ENCODE data around the gene CROCC2.

The CROCC2 gene

DNA sequence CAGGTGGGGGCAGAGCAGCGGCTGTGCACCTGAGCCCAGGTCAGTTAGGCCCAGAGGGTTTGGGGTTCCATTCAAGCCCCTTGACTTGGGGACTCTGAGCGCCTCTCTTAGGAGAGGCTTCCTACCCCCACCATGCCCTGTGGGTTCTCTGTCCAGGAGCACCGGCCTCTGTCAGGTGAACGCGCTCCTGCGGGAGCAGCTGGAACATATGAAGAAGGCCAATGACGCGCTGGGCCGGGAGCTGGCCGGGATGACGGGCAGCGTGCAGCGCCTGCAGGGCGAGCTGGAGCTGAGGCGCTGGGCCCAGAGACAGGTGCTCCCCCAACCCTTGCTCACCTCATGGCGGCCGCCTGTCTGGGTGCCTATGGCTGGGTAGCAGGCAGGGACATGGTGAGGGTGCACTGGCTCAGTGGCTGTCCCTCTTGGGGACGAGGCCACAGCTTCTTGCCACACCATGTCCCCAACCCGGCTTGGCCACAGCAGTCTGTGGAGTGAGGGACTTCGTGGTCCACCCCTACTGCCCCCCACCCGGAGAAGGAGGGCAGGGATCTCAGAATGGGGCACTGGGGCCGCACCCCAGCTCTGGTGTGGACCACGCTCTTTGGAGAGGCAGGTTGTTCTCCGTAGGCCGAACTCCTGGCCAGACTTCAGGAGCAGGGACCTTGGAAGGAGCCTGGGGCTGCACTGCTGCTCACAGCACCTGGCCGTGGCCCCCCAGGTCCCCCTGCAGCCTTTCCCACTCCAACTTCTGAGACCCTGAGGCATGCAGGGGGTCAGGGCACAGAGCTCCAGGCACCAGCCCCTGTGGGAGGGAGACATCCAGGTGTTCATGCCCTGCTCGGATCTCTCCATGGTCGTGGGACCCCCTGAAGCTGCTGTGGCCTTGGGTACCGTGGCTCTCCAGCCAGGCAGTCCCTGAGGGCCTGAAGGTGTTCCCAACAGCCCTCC, 19.7 kb downstream of the CROCC2 start:
- no peak overlapping the region for H3K4me3 ChIP-seq (ENCODE audit: low read depth, low read length)
- TF ChIP-seq, protein P1, sequence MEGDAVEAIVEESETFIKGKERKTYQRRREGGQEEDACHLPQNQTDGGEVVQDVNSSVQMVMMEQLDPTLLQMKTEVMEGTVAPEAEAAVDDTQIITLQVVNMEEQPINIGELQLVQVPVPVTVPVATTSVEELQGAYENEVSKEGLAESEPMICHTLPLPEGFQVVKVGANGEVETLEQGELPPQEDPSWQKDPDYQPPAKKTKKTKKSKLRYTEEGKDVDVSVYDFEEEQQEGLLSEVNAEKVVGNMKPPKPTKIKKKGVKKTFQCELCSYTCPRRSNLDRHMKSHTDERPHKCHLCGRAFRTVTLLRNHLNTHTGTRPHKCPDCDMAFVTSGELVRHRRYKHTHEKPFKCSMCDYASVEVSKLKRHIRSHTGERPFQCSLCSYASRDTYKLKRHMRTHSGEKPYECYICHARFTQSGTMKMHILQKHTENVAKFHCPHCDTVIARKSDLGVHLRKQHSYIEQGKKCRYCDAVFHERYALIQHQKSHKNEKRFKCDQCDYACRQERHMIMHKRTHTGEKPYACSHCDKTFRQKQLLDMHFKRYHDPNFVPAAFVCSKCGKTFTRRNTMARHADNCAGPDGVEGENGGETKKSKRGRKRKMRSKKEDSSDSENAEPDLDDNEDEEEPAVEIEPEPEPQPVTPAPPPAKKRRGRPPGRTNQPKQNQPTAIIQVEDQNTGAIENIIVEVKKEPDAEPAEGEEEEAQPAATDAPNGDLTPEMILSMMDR (IDR thresholded peaks at IDR 0.05; ENCODE audit: low read depth, low read length, missing control alignments) = no peak
- DNase-seq (ENCODE audit: low read depth) = no peak

DNA sequence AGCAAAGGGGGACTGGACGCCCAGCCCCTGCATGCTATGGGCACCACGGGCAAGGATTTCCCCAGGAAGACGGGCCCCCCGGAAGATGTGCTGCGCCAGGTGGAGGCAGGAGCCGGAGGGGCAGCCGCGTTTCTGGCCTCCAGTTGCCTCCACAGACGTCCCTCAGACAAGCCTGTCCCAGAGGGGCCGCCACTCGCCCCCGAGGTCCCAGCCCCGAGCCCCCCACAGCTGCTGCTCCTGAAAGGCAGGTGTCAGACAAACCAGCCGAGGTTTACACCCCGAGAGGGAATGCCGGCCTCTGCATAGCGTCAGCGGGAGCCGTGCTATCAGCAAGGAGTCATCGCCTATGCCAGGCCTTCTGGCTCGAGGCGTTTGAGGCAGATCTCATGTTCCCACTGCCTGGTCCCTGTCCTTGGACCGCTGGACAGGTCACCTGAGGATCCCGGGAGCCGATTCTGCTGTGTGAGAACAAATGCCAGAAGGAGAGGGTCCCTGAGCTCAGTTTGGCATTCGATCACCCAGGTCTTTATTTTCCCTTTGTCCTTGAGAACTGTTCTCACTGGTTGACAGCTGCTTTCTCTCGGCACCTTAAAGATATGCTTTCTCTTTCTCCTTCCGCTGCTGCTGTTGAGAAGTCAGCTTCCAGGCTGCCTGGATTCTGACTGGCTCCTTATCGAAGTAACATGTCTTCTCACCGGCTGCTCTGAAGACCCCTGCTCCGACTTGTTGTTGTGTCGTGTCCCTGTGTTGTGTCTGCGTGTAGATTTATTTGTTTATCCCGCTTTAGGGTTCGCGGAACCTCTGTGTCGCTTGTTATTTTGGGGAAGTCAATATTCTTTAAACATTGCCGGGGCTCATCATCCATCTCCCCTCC, 20.6 kb downstream of the CROCC2 start:
- no peak for DNase-seq (ENCODE audit: low read depth)
- no peak overlapping the region for H3K4me3 ChIP-seq (ENCODE audit: low read depth, low read length)
- TF ChIP-seq, protein P1 (IDR thresholded peaks at IDR 0.05; ENCODE audit: low read depth, low read length, missing control alignments) = no peak

DNA sequence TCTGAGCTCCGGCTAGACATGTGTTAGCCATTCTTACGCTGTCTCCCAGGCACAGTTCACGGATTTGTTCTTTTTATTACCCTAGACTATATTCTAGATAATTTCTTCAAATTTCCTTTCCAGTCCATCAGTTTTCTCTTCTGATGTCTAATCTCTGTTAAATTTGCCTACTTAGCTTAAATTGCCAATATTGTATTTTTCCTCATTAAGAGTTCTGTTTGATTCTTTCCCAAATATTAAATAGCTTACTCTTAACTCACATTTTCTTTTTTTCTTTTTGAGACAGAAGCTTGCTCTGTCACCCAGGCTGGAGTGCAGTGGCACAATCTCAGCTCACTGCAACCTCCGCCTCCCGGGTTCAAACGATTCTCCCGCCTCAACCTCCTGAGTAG, 21.2 kb downstream of the CROCC2 start:
- TF ChIP-seq, protein P1 (IDR thresholded peaks at IDR 0.05; ENCODE audit: low read depth, low read length, missing control alignments) = no peak
- H3K4me3 ChIP-seq (ENCODE audit: low read depth, low read length) = no peak overlapping the region
- DNase-seq (ENCODE audit: low read depth) = no peak

DNA sequence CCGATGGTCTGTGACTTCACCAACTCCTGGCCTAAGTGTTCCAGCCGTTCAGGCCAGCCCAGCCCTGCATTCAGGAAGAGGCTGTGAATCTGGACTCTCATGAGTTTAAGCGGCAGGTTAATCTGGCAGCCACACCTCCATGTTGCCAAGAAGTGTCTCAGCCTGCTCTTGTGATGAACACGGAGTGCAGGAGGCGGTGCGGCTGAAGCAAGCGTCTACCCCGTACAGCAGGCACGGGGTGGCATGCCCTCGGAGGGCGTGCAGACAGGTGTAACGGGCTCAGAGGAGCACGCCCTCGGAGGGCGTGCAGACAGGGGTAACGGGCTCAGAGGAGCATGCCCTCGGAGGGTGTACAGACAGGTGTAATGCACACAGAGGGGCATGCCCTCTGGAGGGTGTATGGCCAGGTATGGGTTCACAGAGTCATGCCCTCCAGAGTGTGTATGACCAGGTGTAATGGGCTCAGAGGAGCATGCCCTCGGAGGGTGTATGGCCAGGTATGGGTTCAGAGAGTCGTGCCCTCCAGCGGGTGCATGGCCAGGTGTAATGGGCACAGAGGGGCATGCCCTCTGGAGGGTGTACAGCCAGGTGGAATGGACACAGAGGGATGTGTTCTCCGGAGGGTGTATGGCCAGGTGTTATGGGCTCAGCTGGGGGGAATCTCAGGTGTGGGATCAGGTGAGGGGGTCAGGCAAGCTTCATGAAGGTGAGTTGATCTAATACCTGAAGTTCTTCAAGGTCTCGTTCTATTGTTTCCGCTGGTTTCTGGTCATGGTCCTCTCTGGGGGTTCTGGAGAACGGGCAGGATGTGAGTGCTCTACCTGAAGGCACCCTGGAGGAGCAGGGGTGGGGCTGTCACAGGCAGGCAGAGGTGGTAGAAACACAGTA, 22.6 kb downstream of the CROCC2 start:
- TF ChIP-seq, protein P1 (IDR thresholded peaks at IDR 0.05; ENCODE audit: low read depth, low read length, missing control alignments) = no peak
- DNase-seq (ENCODE audit: low read depth) = no peak
- H3K4me3 ChIP-seq (ENCODE audit: low read depth, low read length) = no peak overlapping the region

DNA sequence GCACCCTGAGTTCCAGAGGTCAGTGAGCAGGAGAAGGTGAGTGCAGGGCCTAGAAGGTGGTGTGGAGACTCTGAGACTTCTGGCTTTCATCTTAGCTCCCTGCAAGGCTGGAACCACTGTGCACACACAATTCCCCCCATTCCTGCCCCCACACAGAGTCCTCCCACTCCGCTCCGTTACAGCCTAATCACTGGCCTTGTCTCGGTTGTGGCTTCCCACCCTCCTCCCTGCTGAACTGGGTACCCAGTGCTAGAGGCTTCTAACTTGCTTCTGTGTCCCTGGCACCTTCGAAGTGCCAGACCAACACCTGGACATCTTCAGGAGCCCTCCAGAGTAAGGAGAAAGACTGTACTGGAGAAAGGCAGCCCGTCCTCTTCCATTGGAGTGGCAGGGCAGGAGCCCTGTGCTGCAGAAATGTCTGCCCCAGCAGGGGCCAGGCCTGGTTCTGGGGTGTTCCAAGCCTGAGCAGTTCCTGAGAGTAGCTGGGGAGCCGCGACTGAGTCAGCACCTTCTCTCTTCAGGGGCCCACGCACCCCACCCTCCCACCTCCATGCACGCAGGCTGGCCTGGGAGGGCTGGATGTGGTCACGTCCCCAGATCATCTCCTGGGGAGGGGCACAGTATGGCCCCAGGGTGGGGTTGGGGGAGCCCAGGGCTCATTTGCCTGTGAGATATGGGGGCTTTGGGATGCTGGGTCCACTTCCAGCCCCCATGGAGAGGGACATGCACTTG, 23.4 kb downstream of the CROCC2 start:
- DNase-seq (ENCODE audit: low read depth) = no peak
- TF ChIP-seq, protein P1 (IDR thresholded peaks at IDR 0.05; ENCODE audit: low read depth, low read length, missing control alignments) = no peak
- no peak overlapping the region for H3K4me3 ChIP-seq (ENCODE audit: low read depth, low read length)
